ENCODE data around the gene AASDH. TPM values are rescaled to one million over a fixed set of nuclear protein-coding genes. Genes with fewer than 3 reads are reported as not detected.

The AASDH gene
- total RNA-seq, 1 experiment from 2014 or later, result 12.6 TPM

DNA sequence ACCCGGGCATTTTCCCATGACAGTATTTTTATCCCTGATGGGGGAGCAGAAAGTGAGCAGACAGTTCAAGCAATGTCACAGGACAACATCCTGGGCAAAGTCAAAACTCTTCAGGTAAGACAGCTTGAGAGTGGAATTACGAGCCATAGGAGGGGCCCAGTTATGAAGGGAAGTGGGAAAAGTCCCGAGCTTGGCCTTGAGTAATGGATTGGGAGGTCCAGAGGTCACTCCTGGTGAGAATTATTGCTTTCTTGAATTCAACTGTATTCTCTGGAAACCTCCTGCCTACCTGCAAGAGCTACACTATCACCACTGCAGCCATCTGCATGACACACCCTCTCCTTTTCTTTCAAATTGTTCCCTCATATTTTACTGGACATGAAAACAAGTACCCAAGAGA lies 89.1 kb downstream of the AASDH start:
- Mint-ChIP-seq H3K4me1 (peaks cover 18% of the 10 kb centered on the region), H3K27me3 (ENCODE audit: low read depth) (no peaks in the 10 kb centered on the region), H3K36me3 (no peaks in the 10 kb centered on the region), H3K27ac (no peak overlapping the region), H3K4me3 (no peak overlapping the region), H3K9me3 (no peaks in the 10 kb centered on the region)
- ChIA-PET POLR2A (no interaction called here), CTCF (interaction anchor here (3.2 kb wide), 1 partner anchor 350 kb away, joined by 14 read pairs; the partner anchor contains the start of gene CEP135)
- DNase-seq (ENCODE audit: low spot score), result no peak
- TF ChIP-seq, protein P1, sequence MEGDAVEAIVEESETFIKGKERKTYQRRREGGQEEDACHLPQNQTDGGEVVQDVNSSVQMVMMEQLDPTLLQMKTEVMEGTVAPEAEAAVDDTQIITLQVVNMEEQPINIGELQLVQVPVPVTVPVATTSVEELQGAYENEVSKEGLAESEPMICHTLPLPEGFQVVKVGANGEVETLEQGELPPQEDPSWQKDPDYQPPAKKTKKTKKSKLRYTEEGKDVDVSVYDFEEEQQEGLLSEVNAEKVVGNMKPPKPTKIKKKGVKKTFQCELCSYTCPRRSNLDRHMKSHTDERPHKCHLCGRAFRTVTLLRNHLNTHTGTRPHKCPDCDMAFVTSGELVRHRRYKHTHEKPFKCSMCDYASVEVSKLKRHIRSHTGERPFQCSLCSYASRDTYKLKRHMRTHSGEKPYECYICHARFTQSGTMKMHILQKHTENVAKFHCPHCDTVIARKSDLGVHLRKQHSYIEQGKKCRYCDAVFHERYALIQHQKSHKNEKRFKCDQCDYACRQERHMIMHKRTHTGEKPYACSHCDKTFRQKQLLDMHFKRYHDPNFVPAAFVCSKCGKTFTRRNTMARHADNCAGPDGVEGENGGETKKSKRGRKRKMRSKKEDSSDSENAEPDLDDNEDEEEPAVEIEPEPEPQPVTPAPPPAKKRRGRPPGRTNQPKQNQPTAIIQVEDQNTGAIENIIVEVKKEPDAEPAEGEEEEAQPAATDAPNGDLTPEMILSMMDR (IDR thresholded peaks at IDR 0.05), result no peak
- TF ChIP-seq, protein P2, sequence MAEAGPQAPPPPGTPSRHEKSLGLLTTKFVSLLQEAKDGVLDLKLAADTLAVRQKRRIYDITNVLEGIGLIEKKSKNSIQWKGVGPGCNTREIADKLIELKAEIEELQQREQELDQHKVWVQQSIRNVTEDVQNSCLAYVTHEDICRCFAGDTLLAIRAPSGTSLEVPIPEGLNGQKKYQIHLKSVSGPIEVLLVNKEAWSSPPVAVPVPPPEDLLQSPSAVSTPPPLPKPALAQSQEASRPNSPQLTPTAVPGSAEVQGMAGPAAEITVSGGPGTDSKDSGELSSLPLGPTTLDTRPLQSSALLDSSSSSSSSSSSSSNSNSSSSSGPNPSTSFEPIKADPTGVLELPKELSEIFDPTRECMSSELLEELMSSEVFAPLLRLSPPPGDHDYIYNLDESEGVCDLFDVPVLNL (CRISPR knock-in tag; IDR thresholded peaks at IDR 0.05; ENCODE audit: borderline replicate concordance, low read depth), result no peak
- TF ChIP-seq FOXJ3 (CRISPR knock-in tag; IDR thresholded peaks at IDR 0.05; ENCODE audit: borderline replicate concordance), result no peak
- TF ChIP-seq FOXP4 (CRISPR knock-in tag; IDR thresholded peaks at IDR 0.05), result no peak
- TF ChIP-seq, protein P3, sequence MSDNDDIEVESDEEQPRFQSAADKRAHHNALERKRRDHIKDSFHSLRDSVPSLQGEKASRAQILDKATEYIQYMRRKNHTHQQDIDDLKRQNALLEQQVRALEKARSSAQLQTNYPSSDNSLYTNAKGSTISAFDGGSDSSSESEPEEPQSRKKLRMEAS (CRISPR knock-in tag; IDR thresholded peaks at IDR 0.05), result no peak
- TF ChIP-seq MXD4 (CRISPR knock-in tag; IDR thresholded peaks at IDR 0.05; ENCODE audit: borderline replicate concordance), result no peak
- no peak for TF ChIP-seq SMAD3 (CRISPR knock-in tag; IDR thresholded peaks at IDR 0.05; ENCODE audit: borderline replicate concordance)
- TF ChIP-seq, protein P4, sequence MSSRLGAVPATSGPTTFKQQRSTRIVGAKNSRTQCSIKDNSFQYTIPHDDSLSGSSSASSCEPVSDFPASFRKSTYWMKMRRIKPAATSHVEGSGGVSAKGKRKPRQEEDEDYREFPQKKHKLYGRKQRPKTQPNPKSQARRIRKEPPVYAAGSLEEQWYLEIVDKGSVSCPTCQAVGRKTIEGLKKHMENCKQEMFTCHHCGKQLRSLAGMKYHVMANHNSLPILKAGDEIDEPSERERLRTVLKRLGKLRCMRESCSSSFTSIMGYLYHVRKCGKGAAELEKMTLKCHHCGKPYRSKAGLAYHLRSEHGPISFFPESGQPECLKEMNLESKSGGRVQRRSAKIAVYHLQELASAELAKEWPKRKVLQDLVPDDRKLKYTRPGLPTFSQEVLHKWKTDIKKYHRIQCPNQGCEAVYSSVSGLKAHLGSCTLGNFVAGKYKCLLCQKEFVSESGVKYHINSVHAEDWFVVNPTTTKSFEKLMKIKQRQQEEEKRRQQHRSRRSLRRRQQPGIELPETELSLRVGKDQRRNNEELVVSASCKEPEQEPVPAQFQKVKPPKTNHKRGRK (CRISPR knock-in tag; IDR thresholded peaks at IDR 0.05; ENCODE audit: borderline replicate concordance), result no peak
- TF ChIP-seq ZNF423 (CRISPR knock-in tag; IDR thresholded peaks at IDR 0.05), result no peak
- ATAC-seq, result no peak

GRCh38 chr4:56297776-56298175 lies 89.5 kb downstream of the AASDH start:
- H3K4me3 Mint-ChIP-seq, result no peak overlapping the region
- POLR2A ChIA-PET, result no interaction called here
- no peak for ATAC-seq

More at GRCh38 chr4:56297776-56298175, 89.5 kb downstream of the AASDH start:
- TF ChIP-seq, protein P1 (IDR thresholded peaks at IDR 0.05), result no peak
- TF ChIP-seq SOX15 (CRISPR knock-in tag; IDR thresholded peaks at IDR 0.05), result no peak
- TF ChIP-seq EMX1 (CRISPR knock-in tag; IDR thresholded peaks at IDR 0.05), result no peak
- TF ChIP-seq OVOL2 (CRISPR knock-in tag; IDR thresholded peaks at IDR 0.05; ENCODE audit: borderline replicate concordance), result no peak
- TF ChIP-seq GRHL2 (CRISPR knock-in tag; IDR thresholded peaks at IDR 0.05; ENCODE audit: insufficient replicate concordance, severe bottlenecking), result no peak
- CTCF ChIA-PET, result no interaction called here
- DNase-seq (ENCODE audit: low spot score), result no peak
- peaks cover 18% of the 10 kb centered on the region for H3K4me1 Mint-ChIP-seq
- no peaks in the 10 kb centered on the region for H3K9me3 Mint-ChIP-seq
- H3K36me3 Mint-ChIP-seq, result no peaks in the 10 kb centered on the region
- H3K27ac Mint-ChIP-seq, result no peak overlapping the region
- H3K27me3 Mint-ChIP-seq (ENCODE audit: low read depth), result no peaks in the 10 kb centered on the region
